Activated T-cell treated with anti-CD3 and anti-CD28 coated beads, Interleukin-2, amount 50 U/mL, for 24 hours (primary cell): Measurements from ENCODE around the gene MMP24.

Experiments
- DNase-seq: peaks from one replicate; pipeline ENCODE4 v3.0.0-alpha.2; 2020
- H3K27ac Mint-ChIP-seq: 2 replicates; pipeline ENCODE4 v1.8.0; 2020; ENCODE audit warnings: mild to moderate bottlenecking, mixed read lengths
- H3K27me3 Mint-ChIP-seq: 2 replicates; pipeline ENCODE4 v1.8.0; 2020; ENCODE audit warnings: mixed read lengths
- H3K36me3 Mint-ChIP-seq: 2 replicates; pipeline ENCODE4 v1.8.0; 2020; ENCODE audit warnings: low read depth, mixed read lengths
- H3K4me1 Mint-ChIP-seq: 2 replicates; pipeline ENCODE4 v1.8.0; 2020; ENCODE audit warnings: low read depth, mixed read lengths
- H3K4me3 Mint-ChIP-seq: 2 replicates; pipeline ENCODE4 v1.8.0; 2020; ENCODE audit warnings: mild to moderate bottlenecking, moderate library complexity, mixed read lengths
- H3K9me3 Mint-ChIP-seq: 2 replicates; pipeline ENCODE4 v1.8.0; 2020; ENCODE audit warnings: mixed read lengths

MMP24 gene

GRCh38 chr20:35276408-35276807 lies 49.9 kb downstream of the MMP24 start:
- Mint-ChIP-seq H3K9me3 (no peaks in the 10 kb centered on the region), H3K4me1 (peaks cover 17% of the 10 kb centered on the region), H3K36me3 (peaks cover 83% of the 10 kb centered on the region), H3K27me3 (no peaks in the 10 kb centered on the region), H3K27ac (peak overlapping the region; percentile 98), H3K4me3 (peak overlapping the region; percentile 97)
- DNase-seq = no peak

- Mint-ChIP-seq H3K27ac (peak overlapping the region; percentile 98), H3K9me3 (no peaks in the 10 kb centered on the region), H3K27me3 (no peaks in the 10 kb centered on the region), H3K4me1 (peaks cover 22% of the 10 kb centered on the region), H3K4me3 (peak overlapping the region; percentile 97), H3K36me3 (peaks cover 84% of the 10 kb centered on the region)
- no peak for DNase-seq
These were observed 50.6 kb downstream of the MMP24 start for GRCh38 chr20:35277127-35277526.

- Mint-ChIP-seq H3K36me3 (peaks cover 90% of the 10 kb centered on the region), H3K9me3 (no peaks in the 10 kb centered on the region), H3K4me3 (peak within 1 kb of the TSS; percentile 97), H3K27me3 (no peaks in the 10 kb centered on the region), H3K27ac (peak within 1 kb of the TSS; percentile 98), H3K4me1 (peaks cover 29% of the 10 kb centered on the region)
- peak; percentile 92 for DNase-seq
These were observed 51.3 kb downstream of the MMP24 start, which contains the start of gene MMP24OS for GRCh38 chr20:35277531-35278395. TSS of gene MMP24OS (minus strand) at chr20:35278122. CDS start at chr20:35277929, 193 bp downstream.

- Mint-ChIP-seq H3K27me3 (no peaks in the 10 kb centered on the region), H3K9me3 (no peaks in the 10 kb centered on the region), H3K4me3 (no peak overlapping the region), H3K27ac (peak overlapping the region; percentile 90), H3K36me3 (peaks cover 89% of the 10 kb centered on the region), H3K4me1 (peaks cover 39% of the 10 kb centered on the region)
- DNase-seq = no peak
These were observed 52.5 kb downstream of the MMP24 start for GRCh38 chr20:35279040-35279439.

GRCh38 chr20:35279533-35280174 lies 53.2 kb downstream of the MMP24 start:
- no peak for DNase-seq
- Mint-ChIP-seq H3K4me3 (no peak overlapping the region), H3K4me1 (peaks cover 39% of the 10 kb centered on the region), H3K27me3 (no peaks in the 10 kb centered on the region), H3K36me3 (peaks cover 89% of the 10 kb centered on the region), H3K27ac (peak overlapping the region; percentile 90), H3K9me3 (no peaks in the 10 kb centered on the region)

GRCh38 chr20:35280523-35280922 lies 54.0 kb downstream of the MMP24 start:
- DNase-seq = no peak
- peaks cover 85% of the 10 kb centered on the region for H3K36me3 Mint-ChIP-seq
- H3K27me3 Mint-ChIP-seq = no peaks in the 10 kb centered on the region
- H3K27ac Mint-ChIP-seq = peak overlapping the region; percentile 90
- no peak overlapping the region for H3K4me3 Mint-ChIP-seq
- H3K4me1 Mint-ChIP-seq = peaks cover 46% of the 10 kb centered on the region
- H3K9me3 Mint-ChIP-seq = no peaks in the 10 kb centered on the region

GRCh38 chr20:35281506-35282101 lies 55.1 kb downstream of the MMP24 start:
- peaks cover 74% of the 10 kb centered on the region for H3K36me3 Mint-ChIP-seq
- no peaks in the 10 kb centered on the region for H3K27me3 Mint-ChIP-seq
- H3K4me1 Mint-ChIP-seq = peaks cover 43% of the 10 kb centered on the region
- no peaks in the 10 kb centered on the region for H3K9me3 Mint-ChIP-seq
- no peak overlapping the region for H3K4me3 Mint-ChIP-seq
- no peak for DNase-seq
- no peak overlapping the region for H3K27ac Mint-ChIP-seq

- peak overlapping the region; percentile 89 for H3K27ac Mint-ChIP-seq
- H3K36me3 Mint-ChIP-seq = peaks cover 57% of the 10 kb centered on the region
- H3K9me3 Mint-ChIP-seq = no peaks in the 10 kb centered on the region
- no peak for DNase-seq
- H3K4me1 Mint-ChIP-seq = peaks cover 39% of the 10 kb centered on the region
- H3K27me3 Mint-ChIP-seq = no peaks in the 10 kb centered on the region
- peak overlapping the region; percentile 83 for H3K4me3 Mint-ChIP-seq
These were observed 57.2 kb downstream of the MMP24 start for GRCh38 chr20:35283441-35284266.

- Mint-ChIP-seq H3K27ac (peak within 1 kb of the TSS; percentile 89), H3K36me3 (peaks cover 50% of the 10 kb centered on the region), H3K27me3 (no peaks in the 10 kb centered on the region), H3K4me1 (peaks cover 39% of the 10 kb centered on the region), H3K9me3 (no peaks in the 10 kb centered on the region), H3K4me3 (peak within 1 kb of the TSS; percentile 83)
- peak; percentile 86 for DNase-seq
These were observed 57.9 kb downstream of the MMP24 start, which contains the start of gene EIF6 for GRCh38 chr20:35284267-35284991. TSS of gene EIF6 (minus strand) at chr20:35284772. CDS start at chr20:35284487, 285 bp downstream.

- H3K4me3 Mint-ChIP-seq = peak overlapping the region; percentile 83
- DNase-seq = no peak
- peaks cover 36% of the 10 kb centered on the region for H3K4me1 Mint-ChIP-seq
- H3K27me3 Mint-ChIP-seq = no peaks in the 10 kb centered on the region
- peak overlapping the region; percentile 89 for H3K27ac Mint-ChIP-seq
- H3K9me3 Mint-ChIP-seq = no peaks in the 10 kb centered on the region
- peaks cover 42% of the 10 kb centered on the region for H3K36me3 Mint-ChIP-seq
These were observed 58.7 kb downstream of the MMP24 start for GRCh38 chr20:35284992-35285805.

GRCh38 chr20:35285806-35286076 lies 59.3 kb downstream of the MMP24 start:
- no peak for DNase-seq
- no peaks in the 10 kb centered on the region for H3K27me3 Mint-ChIP-seq
- peaks cover 35% of the 10 kb centered on the region for H3K4me1 Mint-ChIP-seq
- H3K9me3 Mint-ChIP-seq = no peaks in the 10 kb centered on the region
- peak overlapping the region; percentile 83 for H3K4me3 Mint-ChIP-seq
- peaks cover 36% of the 10 kb centered on the region for H3K36me3 Mint-ChIP-seq
- peak overlapping the region; percentile 89 for H3K27ac Mint-ChIP-seq

GRCh38 chr20:35286077-35286898 lies 59.8 kb downstream of the MMP24 start:
- Mint-ChIP-seq H3K36me3 (peaks cover 32% of the 10 kb centered on the region), H3K27me3 (no peaks in the 10 kb centered on the region), H3K4me1 (peaks cover 35% of the 10 kb centered on the region), H3K27ac (peak overlapping the region; percentile 89), H3K9me3 (no peaks in the 10 kb centered on the region), H3K4me3 (peak overlapping the region; percentile 83)
- no peak for DNase-seq
